Muscle of leg (tissue), 11 donors: ENCODE results near the gene ATF7. TPM values are rescaled to one million over a fixed set of nuclear protein-coding genes. Genes with fewer than 3 reads are reported as not detected.

Experiments
- DNase-seq: peaks from one replicate; pipeline ENCODE4 v3.0.0; 2013
- H3K27ac ChIP-seq: one replicate; pipeline ENCODE4 v1.5.1; 2013; ENCODE audit warnings: mild to moderate bottlenecking, low read length, control low read depth
- H3K27me3 ChIP-seq: one replicate; pipeline ENCODE4 v1.6.1; 2013; ENCODE audit warnings: low read length; ENCODE audit not compliant: control insufficient read depth, insufficient read depth
- H3K36me3 ChIP-seq: one replicate; pipeline ENCODE4 v1.6.1; 2013; ENCODE audit warnings: low read length; ENCODE audit not compliant: control insufficient read depth, insufficient read depth
- H3K4me1 ChIP-seq: one replicate; pipeline ENCODE4 v1.6.1; 2013; ENCODE audit warnings: low read length; ENCODE audit not compliant: control insufficient read depth, insufficient read depth
- H3K4me3 ChIP-seq: one replicate; pipeline ENCODE4 v1.5.1; 2013; ENCODE audit warnings: low read length, control low read depth
- H3K9me3 ChIP-seq: replicated peaks from 2 replicates; pipeline ENCODE4 v1.6.1; 2013; ENCODE audit warnings: low read depth, low read length; ENCODE audit not compliant: control insufficient read depth
- WGBS: methylation state at CpG from one replicate; pipeline ENCODE4 v1.1.5; 2013; ENCODE audit warnings: missing lambda C conversion rate; ENCODE audit not compliant: insufficient coverage; 5-methylcytosine and 5-hydroxymethylcytosine counted together
- polyA plus RNA-seq, 8 donors: library from polyadenylated mRNA; unstranded; fragments of 120-200 nt; gene quantifications; one replicate each; pipeline versions ENCODE4 v1.2.1 to v1.2.3, GENCODE V29; 2013; ENCODE audit warnings: inconsistent platforms in 1 of 8, low replicate concordance in 1 of 8; ENCODE audit not compliant: insufficient read length in 8 of 8, insufficient read depth in 1 of 8
- total RNA-seq: library from RNA; stranded (reverse); fragments of 120-200 nt; gene quantifications from one replicate; pipeline ENCODE4 v1.2.4, GENCODE V29; 2013

ATF7 gene
- total and polyA plus RNA-seq, 9 donors, result 18.8 to 53.5 (median 46.3) TPM

- H3K27ac ChIP-seq, result peak overlapping the region; percentile 94
- no peaks in the 10 kb centered on the region for H3K9me3 ChIP-seq
- peaks cover 51% of the 10 kb centered on the region for H3K4me1 ChIP-seq
- WGBS, result 4% methylated on average over 13 of the region's 17 CpGs
- no peaks in the 10 kb centered on the region for H3K27me3 ChIP-seq
- peak overlapping the region; percentile 73 for H3K4me3 ChIP-seq
- H3K36me3 ChIP-seq, result peaks cover 26% of the 10 kb centered on the region
- peak; percentile 84 for DNase-seq
These were observed 125.9 kb downstream of the ATF7 start for GRCh38 chr12:53500142-53500775.

GRCh38 chr12:53499266-53500141 is 126.7 kb downstream of the ATF7 start, which contains the start of gene MAP3K12:
TSS of gene MAP3K12 (minus strand) at chr12:53499458. CDS start at chr12:53487391, 12,067 bp downstream.
- peaks cover 48% of the 10 kb centered on the region for H3K4me1 ChIP-seq
- H3K36me3 ChIP-seq, result peaks cover 18% of the 10 kb centered on the region
- WGBS, result under 1% methylated on average over 38 of the region's 51 CpGs
- peak within 1 kb of the TSS; percentile 73 for H3K4me3 ChIP-seq
- no peaks in the 10 kb centered on the region for H3K27me3 ChIP-seq
- peak; percentile 84 for DNase-seq
- H3K27ac ChIP-seq, result peak within 1 kb of the TSS; percentile 94
- no peaks in the 10 kb centered on the region for H3K9me3 ChIP-seq

- DNase-seq, result no peak
- H3K36me3 ChIP-seq, result peaks cover 6% of the 10 kb centered on the region
- WGBS, result 100% methylated on average over 1 of the region's 2 CpGs
- no peaks in the 10 kb centered on the region for H3K9me3 ChIP-seq
- no peak overlapping the region for H3K27ac ChIP-seq
- H3K27me3 ChIP-seq, result no peaks in the 10 kb centered on the region
- peak overlapping the region; percentile 1 for H3K4me3 ChIP-seq
- H3K4me1 ChIP-seq, result peaks cover 60% of the 10 kb centered on the region
These were observed 127.9 kb downstream of the ATF7 start for GRCh38 chr12:53498235-53498630.

GRCh38 chr12:53497461-53497860 is 128.7 kb downstream of the ATF7 start:
- DNase-seq, result no peak
- WGBS, result no CpG with 5 or more reads among the region's 3 CpGs
- Histone ChIP-seq H3K9me3 (no peaks in the 10 kb centered on the region), H3K27ac (no peak overlapping the region), H3K36me3 (no peaks in the 10 kb centered on the region), H3K4me1 (peaks cover 59% of the 10 kb centered on the region), H3K27me3 (no peaks in the 10 kb centered on the region), H3K4me3 (no peak overlapping the region)

GRCh38 chr12:53496752-53497032 is 129.5 kb downstream of the ATF7 start:
- H3K27me3 ChIP-seq, result no peaks in the 10 kb centered on the region
- H3K36me3 ChIP-seq, result no peaks in the 10 kb centered on the region
- peaks cover 58% of the 10 kb centered on the region for H3K4me1 ChIP-seq
- peak overlapping the region; percentile 4 for H3K4me3 ChIP-seq
- no CpG with 5 or more reads among the region's 1 CpG for WGBS
- no peaks in the 10 kb centered on the region for H3K9me3 ChIP-seq
- no peak for DNase-seq
- H3K27ac ChIP-seq, result peak overlapping the region; percentile 83

GRCh38 chr12:53495903-53496751 is 130.1 kb downstream of the ATF7 start:
- Histone ChIP-seq H3K27me3 (no peaks in the 10 kb centered on the region), H3K36me3 (no peaks in the 10 kb centered on the region), H3K9me3 (no peaks in the 10 kb centered on the region), H3K27ac (peak overlapping the region; percentile 83), H3K4me3 (peak overlapping the region; percentile 4), H3K4me1 (peaks cover 54% of the 10 kb centered on the region)
- peak; percentile 94 for DNase-seq
- no CpG with 5 or more reads among the region's 5 CpGs for WGBS

- WGBS, result 10% methylated on average over 2 of the region's 11 CpGs
- Histone ChIP-seq H3K4me1 (peaks cover 42% of the 10 kb centered on the region), H3K27me3 (no peaks in the 10 kb centered on the region), H3K9me3 (no peaks in the 10 kb centered on the region), H3K4me3 (peak overlapping the region; percentile 61), H3K27ac (peak overlapping the region; percentile 98), H3K36me3 (no peaks in the 10 kb centered on the region)
- no peak for DNase-seq
These were observed 132.4 kb downstream of the ATF7 start for GRCh38 chr12:53493610-53494391.

GRCh38 chr12:53492830-53493609 is 133.2 kb downstream of the ATF7 start:
- no peaks in the 10 kb centered on the region for H3K27me3 ChIP-seq
- H3K4me3 ChIP-seq, result peak overlapping the region; percentile 61
- peak overlapping the region; percentile 98 for H3K27ac ChIP-seq
- 1% methylated on average over 29 of the region's 52 CpGs for WGBS
- H3K4me1 ChIP-seq, result peaks cover 34% of the 10 kb centered on the region
- peak; percentile 98 for DNase-seq
- no peaks in the 10 kb centered on the region for H3K9me3 ChIP-seq
- peaks cover 2% of the 10 kb centered on the region for H3K36me3 ChIP-seq

GRCh38 chr12:53492188-53492587 is 134.0 kb downstream of the ATF7 start:
- H3K27ac ChIP-seq, result peak overlapping the region; percentile 98

More at GRCh38 chr12:53492188-53492587, 134.0 kb downstream of the ATF7 start:
- Histone ChIP-seq H3K36me3 (peaks cover 9% of the 10 kb centered on the region), H3K9me3 (no peaks in the 10 kb centered on the region), H3K4me3 (peak overlapping the region; percentile 61), H3K4me1 (peaks cover 34% of the 10 kb centered on the region), H3K27me3 (no peaks in the 10 kb centered on the region)
- DNase-seq, result no peak
- 39% methylated on average over 7 of the region's 20 CpGs for WGBS
